ENCODE data around the gene STAP2. TPM values are rescaled to one million over a fixed set of nuclear protein-coding genes. Genes with fewer than 3 reads are reported as not detected.
A peak's percentile ranks its signal among the peaks of the same experiment; 100 is the strongest.

STAP2 gene, protein sequence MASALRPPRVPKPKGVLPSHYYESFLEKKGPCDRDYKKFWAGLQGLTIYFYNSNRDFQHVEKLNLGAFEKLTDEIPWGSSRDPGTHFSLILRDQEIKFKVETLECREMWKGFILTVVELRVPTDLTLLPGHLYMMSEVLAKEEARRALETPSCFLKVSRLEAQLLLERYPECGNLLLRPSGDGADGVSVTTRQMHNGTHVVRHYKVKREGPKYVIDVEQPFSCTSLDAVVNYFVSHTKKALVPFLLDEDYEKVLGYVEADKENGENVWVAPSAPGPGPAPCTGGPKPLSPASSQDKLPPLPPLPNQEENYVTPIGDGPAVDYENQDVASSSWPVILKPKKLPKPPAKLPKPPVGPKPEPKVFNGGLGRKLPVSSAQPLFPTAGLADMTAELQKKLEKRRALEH
- polyA plus RNA-seq (2013, experiment 1 of 2): 15.7 TPM
- polyA plus RNA-seq (2013, experiment 2 of 2): 12.8 TPM

GRCh38 chr19:4338441-4339355 lies at the start of gene STAP2:
Gene STAP2, minus strand, starts transcription at chr19:4338827. Its CDS starts 74 bp downstream, at chr19:4338753.
- no peak within 1 kb of the TSS for H3K4me3 ChIP-seq (ENCODE audit: extremely low read depth, insufficient read depth, low read length, poor library complexity, severe bottlenecking)
- 74 to 75% methylated on average over 16 to 18 of the region's 27 CpGs for WGBS, 2 experiments (ENCODE audit: insufficient coverage in 2 of 2)

DNA sequence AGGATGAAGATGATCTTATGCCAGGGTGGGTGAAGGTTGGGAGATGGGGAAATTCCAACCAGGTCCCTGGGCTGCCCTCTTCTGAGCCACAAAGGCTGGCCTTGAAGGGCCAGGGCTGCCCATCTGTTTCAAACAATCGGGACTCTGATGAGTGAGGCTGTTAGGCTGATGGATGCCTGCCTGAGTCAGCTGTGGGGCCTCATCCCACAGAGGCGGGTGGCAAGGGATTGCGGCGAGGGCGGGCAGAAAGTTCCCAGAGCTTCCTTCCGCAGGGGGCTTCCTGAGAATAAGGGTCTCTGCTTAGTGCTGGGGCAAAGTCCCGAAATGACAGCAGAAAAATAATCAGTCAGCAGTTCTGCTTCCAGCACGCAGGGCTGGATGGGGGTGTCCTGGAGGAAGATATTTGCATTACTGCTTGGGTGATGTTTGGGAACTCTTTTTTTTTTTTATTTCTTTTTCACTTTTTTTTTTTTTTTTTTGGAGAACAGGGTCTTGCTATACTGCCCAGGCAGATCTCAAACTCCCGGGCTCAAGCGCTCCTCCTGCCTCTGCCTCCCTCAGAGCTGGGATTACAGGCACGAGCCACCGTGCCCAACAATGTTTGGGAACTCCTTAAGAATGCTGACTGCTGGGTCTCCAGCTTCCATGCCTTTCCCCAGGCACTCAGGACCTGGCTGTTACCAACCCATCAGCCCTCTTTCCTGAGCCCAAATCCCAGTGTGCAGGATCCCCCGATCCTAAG lies 47.6 kb upstream of the STAP2 start:
- Histone ChIP-seq H3K4me3 (ENCODE audit: extremely low read depth, insufficient read depth, low read length, poor library complexity, severe bottlenecking) (no peak overlapping the region), H3K27ac (ENCODE audit: low read depth, low read length, severe bottlenecking) (no peak overlapping the region), H3K4me1 (ENCODE audit: control insufficient read depth, insufficient read depth, low read length, poor library complexity, severe bottlenecking) (peaks cover 18% of the 10 kb centered on the region), H3K9me3 (ENCODE audit: control insufficient read depth, low read length) (no peaks in the 10 kb centered on the region), H3K36me3 (ENCODE audit: control insufficient read depth, insufficient read depth, low read length) (peaks cover 52% of the 10 kb centered on the region)
- WGBS, 2 experiments (ENCODE audit: insufficient coverage in 2 of 2): 91 to 92% methylated on average over 10 to 12 of the region's 13 CpGs

More at GRCh38 chr19:4338441-4339355, at the start of gene STAP2:
- Histone ChIP-seq H3K36me3 (ENCODE audit: control insufficient read depth, insufficient read depth, low read length) (no peaks in the 10 kb centered on the region), H3K4me1 (ENCODE audit: control insufficient read depth, insufficient read depth, low read length, poor library complexity, severe bottlenecking) (peaks cover 4% of the 10 kb centered on the region), H3K9me3 (ENCODE audit: control insufficient read depth, low read length) (no peaks in the 10 kb centered on the region), H3K27ac (ENCODE audit: low read depth, low read length, severe bottlenecking) (peak within 1 kb of the TSS; percentile 23)

DNA sequence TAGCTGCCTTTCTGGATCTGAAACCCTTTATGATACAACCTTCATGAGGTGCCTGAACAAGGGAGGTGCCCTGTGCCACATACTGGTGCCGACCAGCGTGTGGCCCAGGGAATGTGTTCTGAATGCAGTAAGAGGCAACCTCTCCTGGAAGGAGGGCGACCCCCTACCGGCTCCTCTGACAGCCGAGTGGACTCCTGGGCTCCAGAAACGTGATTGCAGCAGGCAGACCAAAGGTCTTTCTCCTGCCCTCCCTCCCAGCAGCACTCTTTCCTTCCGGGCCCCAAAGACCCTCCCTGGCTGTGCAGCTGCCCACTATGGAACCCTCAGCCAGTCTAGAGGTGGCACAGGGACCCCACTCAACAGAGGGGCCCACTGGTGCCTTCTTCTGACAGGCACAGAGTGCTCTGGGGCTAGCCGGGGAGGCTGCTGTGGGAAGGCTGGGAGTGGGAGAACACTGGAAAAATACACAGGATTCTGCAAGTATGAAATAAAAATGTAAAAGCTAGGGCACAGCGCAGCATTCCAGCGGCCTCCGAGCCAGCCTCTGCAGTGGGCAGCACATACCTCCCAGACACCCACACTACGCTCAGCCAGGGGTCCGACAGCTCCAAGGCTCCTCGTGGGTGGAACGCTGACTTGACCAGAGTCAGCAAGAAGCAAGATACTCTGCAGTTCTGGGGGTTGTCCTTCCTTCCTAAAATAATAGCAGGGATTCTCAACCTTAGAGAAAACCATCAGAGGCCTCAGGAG lies 46.8 kb upstream of the STAP2 start:
- H3K4me3 ChIP-seq (ENCODE audit: extremely low read depth, insufficient read depth, low read length, poor library complexity, severe bottlenecking): no peak overlapping the region
- WGBS, 2 experiments (ENCODE audit: insufficient coverage in 2 of 2): 88 to 93% methylated on average over 12 to 14 of the region's 15 CpGs
- H3K4me1 ChIP-seq (ENCODE audit: control insufficient read depth, insufficient read depth, low read length, poor library complexity, severe bottlenecking): peaks cover 11% of the 10 kb centered on the region
- H3K9me3 ChIP-seq (ENCODE audit: control insufficient read depth, low read length): no peaks in the 10 kb centered on the region
- no peak overlapping the region for H3K27ac ChIP-seq (ENCODE audit: low read depth, low read length, severe bottlenecking)
- peaks cover 52% of the 10 kb centered on the region for H3K36me3 ChIP-seq (ENCODE audit: control insufficient read depth, insufficient read depth, low read length)

- WGBS, 2 experiments (ENCODE audit: insufficient coverage in 2 of 2): 90% methylated on average over 11 to 14 of the region's 17 CpGs
Observed at GRCh38 chr19:4380254-4380727, 41.7 kb upstream of the STAP2 start.

DNA sequence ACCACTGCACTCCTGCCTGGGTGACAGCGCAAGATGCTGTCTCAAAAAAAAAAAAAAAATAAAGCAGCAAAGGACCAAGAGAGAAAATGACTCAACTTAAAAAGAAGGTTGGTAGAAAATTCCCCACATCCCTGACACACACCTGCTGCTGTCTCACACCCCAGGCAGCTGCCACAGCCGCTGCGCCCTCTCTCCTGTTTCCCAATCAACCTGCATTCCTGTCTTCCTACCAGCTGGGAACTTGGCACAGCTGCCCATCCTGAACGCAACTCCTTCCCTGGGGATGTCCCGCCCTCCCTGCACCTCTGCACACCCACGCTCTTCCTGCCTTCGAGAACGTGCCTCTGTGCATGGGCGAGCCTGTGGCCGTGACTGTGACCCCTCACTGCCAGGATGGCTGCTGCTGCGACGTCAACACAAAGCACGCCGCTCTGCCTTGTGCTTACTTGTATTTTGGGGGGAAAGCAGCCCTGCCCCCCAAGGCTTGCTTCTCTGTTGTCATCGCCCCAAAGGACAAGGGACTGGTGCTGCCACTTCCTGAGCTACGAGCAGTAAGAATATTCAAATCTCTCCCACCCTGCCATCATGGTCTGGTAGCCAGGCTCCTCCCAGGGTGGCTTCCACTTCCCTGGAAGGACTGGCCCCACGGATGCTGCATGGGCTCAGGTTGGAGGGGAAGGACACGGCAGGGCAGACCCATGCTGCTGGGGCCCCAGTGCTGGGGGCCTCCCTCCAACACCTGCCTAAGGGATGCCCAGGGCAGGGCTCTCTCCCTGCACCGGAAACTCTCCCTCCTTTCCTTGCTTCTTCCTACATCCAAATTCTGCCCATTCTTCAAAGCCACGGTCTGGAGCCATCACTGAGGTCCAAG lies 41.0 kb upstream of the STAP2 start:
- Histone ChIP-seq H3K27ac (ENCODE audit: low read depth, low read length, severe bottlenecking) (no peak overlapping the region), H3K9me3 (ENCODE audit: control insufficient read depth, low read length) (no peaks in the 10 kb centered on the region), H3K36me3 (ENCODE audit: control insufficient read depth, insufficient read depth, low read length) (peaks cover 20% of the 10 kb centered on the region), H3K4me3 (ENCODE audit: extremely low read depth, insufficient read depth, low read length, poor library complexity, severe bottlenecking) (no peak overlapping the region), H3K4me1 (ENCODE audit: control insufficient read depth, insufficient read depth, low read length, poor library complexity, severe bottlenecking) (peaks cover 26% of the 10 kb centered on the region)
- 83 to 87% methylated on average over 11 to 15 of the region's 20 CpGs for WGBS, 2 experiments (ENCODE audit: insufficient coverage in 2 of 2)

More at GRCh38 chr19:4380254-4380727, 41.7 kb upstream of the STAP2 start:
- no peak overlapping the region for H3K27ac ChIP-seq (ENCODE audit: low read depth, low read length, severe bottlenecking)
- no peak overlapping the region for H3K4me3 ChIP-seq (ENCODE audit: extremely low read depth, insufficient read depth, low read length, poor library complexity, severe bottlenecking)
- H3K9me3 ChIP-seq (ENCODE audit: control insufficient read depth, low read length): no peaks in the 10 kb centered on the region
- peaks cover 25% of the 10 kb centered on the region for H3K36me3 ChIP-seq (ENCODE audit: control insufficient read depth, insufficient read depth, low read length)
- H3K4me1 ChIP-seq (ENCODE audit: control insufficient read depth, insufficient read depth, low read length, poor library complexity, severe bottlenecking): peaks cover 19% of the 10 kb centered on the region

DNA sequence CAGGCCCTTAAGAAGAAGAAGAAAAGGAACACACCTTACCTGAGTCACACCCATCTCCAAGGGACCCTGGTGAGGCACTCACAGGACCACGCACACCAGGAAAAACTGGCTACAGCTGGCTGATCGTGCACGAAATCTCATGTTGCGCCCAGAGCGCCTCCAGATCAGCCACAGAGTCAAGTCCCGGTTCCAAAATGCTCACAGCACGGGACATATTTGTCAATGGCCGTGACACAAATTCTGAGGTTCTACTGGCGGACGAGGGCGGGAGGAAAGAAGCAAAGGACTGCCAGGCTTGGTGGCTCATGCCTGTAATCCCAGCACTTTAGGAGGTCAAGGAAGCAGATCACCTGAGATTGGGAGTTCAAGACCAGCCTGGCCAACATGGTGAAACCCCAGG lies 40.3 kb upstream of the STAP2 start:
- 97 to 98% methylated on average over 11 of the region's 11 CpGs for WGBS, 2 experiments (ENCODE audit: insufficient coverage in 2 of 2)
- Histone ChIP-seq H3K4me1 (ENCODE audit: control insufficient read depth, insufficient read depth, low read length, poor library complexity, severe bottlenecking) (peaks cover 33% of the 10 kb centered on the region), H3K9me3 (ENCODE audit: control insufficient read depth, low read length) (no peaks in the 10 kb centered on the region), H3K4me3 (ENCODE audit: extremely low read depth, insufficient read depth, low read length, poor library complexity, severe bottlenecking) (no peak overlapping the region), H3K36me3 (ENCODE audit: control insufficient read depth, insufficient read depth, low read length) (peaks cover 12% of the 10 kb centered on the region), H3K27ac (ENCODE audit: low read depth, low read length, severe bottlenecking) (no peak overlapping the region)

DNA sequence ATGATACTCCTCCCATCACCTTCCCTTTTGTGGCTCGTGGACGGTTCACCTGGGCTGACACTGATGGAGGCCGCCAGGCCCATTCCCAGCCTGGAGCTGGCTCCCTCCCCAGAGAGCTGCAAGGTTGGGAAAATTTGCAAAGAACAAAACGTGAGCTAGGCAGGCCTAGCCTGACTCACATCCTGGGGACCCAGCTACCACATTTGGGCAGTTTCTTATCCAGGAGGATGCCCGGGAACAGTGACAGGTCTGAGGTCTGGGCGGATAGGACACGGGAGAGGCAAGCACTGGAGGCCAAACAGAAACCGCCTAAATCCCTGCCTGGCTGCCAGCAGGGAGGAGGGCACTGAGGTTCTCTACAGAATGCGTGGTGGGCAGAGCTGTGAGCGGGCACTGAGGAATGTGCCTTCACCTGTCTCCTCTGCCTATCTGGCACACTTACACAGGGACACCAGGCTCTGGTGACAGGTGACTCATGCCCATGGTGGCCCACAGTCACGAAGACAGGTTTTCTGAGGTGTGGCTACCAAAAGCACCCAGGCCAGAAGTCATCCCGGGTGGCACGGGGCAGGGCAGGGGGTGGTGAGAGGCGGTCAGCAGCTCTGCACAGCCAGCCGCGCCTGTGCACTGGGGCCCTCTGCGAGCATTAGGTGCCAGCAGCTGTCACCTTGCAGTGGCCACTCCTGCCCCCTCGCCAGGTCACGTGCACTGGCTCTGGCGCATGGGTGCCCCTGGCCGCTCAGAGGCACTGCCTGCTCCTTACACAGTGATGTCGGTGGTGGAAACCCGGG lies 38.6 kb upstream of the STAP2 start:
- Histone ChIP-seq H3K9me3 (ENCODE audit: control insufficient read depth, low read length) (no peaks in the 10 kb centered on the region), H3K36me3 (ENCODE audit: control insufficient read depth, insufficient read depth, low read length) (peaks cover 4% of the 10 kb centered on the region), H3K27ac (ENCODE audit: low read depth, low read length, severe bottlenecking) (no peak overlapping the region), H3K4me3 (ENCODE audit: extremely low read depth, insufficient read depth, low read length, poor library complexity, severe bottlenecking) (no peak overlapping the region), H3K4me1 (ENCODE audit: control insufficient read depth, insufficient read depth, low read length, poor library complexity, severe bottlenecking) (peaks cover 40% of the 10 kb centered on the region)
- WGBS, 2 experiments (ENCODE audit: insufficient coverage in 2 of 2): 88 to 89% methylated on average over 21 to 22 of the region's 23 CpGs

- WGBS, 2 experiments (ENCODE audit: insufficient coverage in 2 of 2): 65 to 69% methylated on average over 7 to 10 of the region's 10 CpGs
- Histone ChIP-seq H3K4me1 (ENCODE audit: control insufficient read depth, insufficient read depth, low read length, poor library complexity, severe bottlenecking) (peaks cover 40% of the 10 kb centered on the region), H3K9me3 (ENCODE audit: control insufficient read depth, low read length) (no peaks in the 10 kb centered on the region), H3K4me3 (ENCODE audit: extremely low read depth, insufficient read depth, low read length, poor library complexity, severe bottlenecking) (no peak overlapping the region), H3K36me3 (ENCODE audit: control insufficient read depth, insufficient read depth, low read length) (peaks cover 4% of the 10 kb centered on the region), H3K27ac (ENCODE audit: low read depth, low read length, severe bottlenecking) (no peak overlapping the region)
Observed at GRCh38 chr19:4376671-4376990, 38.0 kb upstream of the STAP2 start.

All from mesodermal cell (in vitro differentiated cells).